SKM-1 (cell line): ENCODE data around the gene GNRH2.
"Not testable (repeated sequence)": the region's sequence is repeated elsewhere in the genome, so short reads cannot be mapped to it uniquely, and the experiment has no call there.

Source experiments
- DNase-seq: peaks from one replicate; lab custom pipeline; 2025; ENCODE audit not compliant: unreplicated experiment; lab: John Stamatoyannopoulos, UW

The GNRH2 gene

GRCh38 chr20:3072530-3073250 lies 29.3 kb downstream of the GNRH2 start:
- DNase-seq, result no peak

DNA sequence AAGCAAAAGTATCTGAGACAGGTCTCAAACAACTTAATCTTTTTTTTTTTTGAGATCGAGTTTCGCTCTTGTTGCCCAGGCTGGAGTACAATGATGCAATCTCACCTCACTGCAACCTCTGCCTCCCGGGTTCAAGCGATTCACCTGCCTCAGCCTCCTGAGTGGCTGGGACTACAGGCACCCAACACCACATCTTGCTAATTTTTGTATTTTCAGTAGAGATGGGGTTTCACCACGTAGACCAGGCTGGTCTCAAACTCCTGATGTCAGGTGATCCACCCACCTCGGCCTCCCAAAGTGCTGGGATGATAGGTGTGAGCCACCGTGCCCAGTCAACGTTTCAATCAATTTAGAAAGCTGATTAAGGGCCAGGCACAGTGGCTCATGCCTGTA lies 29.8 kb downstream of the GNRH2 start:
- not testable (repeated sequence) for DNase-seq

DNA sequence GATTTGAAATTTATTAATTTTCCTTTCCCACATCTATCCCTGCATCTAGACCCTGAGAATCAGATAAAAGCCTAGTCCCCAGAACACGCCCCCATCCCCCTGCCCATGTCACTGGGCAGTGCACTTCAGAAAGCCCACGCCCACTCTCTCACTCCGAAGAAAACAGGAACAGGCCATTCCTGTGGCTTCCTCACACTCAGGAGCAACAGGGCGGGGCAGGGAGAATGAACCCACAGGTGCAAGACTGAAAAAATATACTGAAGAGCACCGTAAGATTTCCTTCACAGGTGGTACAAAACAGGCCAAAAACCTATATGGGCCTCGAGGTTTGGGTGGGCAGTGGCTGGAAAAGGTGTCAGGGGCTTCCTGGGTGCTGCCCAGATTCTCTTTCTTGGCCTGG lies 31.4 kb downstream of the GNRH2 start:
- DNase-seq, result no peak

DNA sequence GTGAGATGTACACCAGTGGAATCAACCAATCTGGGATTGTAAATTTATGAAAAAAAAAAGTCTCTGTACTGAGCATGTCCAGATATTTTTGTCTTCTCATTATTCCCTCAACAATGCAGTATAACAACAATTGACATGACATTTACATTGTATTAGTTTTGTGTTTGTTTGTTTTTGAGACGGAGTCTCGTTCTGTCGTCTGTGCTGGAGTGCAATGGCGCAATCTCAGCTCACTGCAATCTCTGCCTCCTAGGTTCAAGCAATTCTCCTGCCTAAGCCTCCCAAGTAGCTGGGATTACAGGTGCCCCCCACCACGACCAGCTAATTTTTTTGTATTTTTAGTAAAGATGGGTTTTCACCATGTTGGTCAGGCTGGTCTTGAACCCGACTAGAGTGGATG lies 31.9 kb downstream of the GNRH2 start:
- not testable (repeated sequence) for DNase-seq

DNA sequence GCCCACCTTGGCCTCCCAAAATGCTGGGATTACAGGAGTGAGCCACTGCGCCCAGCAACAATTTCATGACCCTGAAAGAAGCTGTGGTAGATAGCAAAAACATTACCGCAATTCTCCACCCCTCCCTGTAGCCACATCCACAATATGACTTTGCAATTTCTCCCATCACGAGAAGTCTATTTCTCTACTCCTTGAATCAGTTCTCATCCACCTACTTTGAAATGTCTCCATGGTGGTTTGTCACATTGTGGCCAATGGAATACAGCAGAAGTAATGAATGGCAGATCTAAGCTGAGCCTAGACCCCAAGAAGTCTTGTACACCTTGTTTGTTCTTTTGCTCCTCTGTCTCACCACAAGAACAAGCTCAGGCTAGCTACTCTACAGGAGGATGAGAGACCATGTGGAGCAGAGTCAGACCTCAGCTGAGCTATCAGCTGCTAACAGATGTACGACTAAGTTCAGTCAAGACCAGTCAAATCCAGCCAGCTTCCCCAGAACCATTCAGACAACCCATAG lies 34.3 kb downstream of the GNRH2 start:
- DNase-seq, result no peak

DNA sequence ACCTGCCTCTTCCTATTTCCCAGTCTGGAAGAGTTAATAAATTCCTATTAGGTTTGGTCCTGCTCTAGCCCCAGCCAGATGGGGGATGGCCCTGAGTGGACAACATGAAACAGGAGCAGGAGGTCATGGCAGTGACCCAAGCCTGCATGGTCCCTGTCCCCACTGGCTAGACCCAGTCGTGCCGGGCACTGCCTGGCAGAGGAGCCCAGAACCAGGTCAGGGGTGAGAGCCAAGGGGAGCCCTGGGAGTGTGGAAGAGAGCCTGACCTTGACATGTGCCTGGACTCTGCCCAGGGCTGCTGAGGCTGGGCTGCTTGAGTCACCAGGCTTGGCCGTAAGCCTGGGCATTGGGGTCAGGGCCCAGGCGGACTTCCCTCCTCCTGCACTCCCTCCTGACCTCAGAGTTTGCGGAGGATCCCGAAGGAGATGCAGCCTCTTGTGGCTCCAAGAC lies 37.5 kb downstream of the GNRH2 start:
- DNase-seq, result no peak

- no peak for DNase-seq
Observed at GRCh38 chr20:3081641-3082040, 38.2 kb downstream of the GNRH2 start.

DNA sequence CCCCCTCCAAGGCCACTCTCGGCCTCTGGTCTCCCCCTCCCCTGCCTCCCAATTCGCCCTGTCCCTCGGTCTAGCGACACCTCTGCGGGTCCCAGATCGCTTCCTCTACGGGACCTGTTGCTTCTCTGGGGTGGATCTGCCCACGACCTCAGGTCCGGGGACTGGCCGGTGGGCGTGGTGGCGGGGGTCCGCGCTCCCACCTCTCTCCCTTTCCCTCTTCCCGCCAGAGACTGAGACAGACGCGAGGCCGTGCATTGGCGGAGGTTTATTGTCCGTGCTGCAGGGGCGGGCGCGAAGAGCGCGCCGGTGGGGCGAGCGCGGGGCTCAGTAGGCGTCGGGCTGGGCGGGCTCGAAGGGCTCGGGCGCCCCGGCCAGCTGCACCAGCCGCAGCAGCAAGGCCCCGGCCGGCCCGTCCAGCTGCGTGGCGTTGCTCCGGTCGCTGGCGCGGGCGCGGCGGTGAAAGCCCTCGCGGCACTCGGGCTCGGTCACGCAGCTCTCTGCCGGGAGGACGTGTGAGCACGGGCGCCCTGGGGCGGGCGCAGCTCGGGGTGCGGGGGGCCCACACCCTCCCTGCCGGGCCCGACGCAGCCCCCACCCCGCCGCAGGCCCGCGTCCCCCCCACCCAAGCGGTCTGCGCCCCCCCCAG lies 39.0 kb downstream of the GNRH2 start:
- DNase-seq, result no peak

DNA sequence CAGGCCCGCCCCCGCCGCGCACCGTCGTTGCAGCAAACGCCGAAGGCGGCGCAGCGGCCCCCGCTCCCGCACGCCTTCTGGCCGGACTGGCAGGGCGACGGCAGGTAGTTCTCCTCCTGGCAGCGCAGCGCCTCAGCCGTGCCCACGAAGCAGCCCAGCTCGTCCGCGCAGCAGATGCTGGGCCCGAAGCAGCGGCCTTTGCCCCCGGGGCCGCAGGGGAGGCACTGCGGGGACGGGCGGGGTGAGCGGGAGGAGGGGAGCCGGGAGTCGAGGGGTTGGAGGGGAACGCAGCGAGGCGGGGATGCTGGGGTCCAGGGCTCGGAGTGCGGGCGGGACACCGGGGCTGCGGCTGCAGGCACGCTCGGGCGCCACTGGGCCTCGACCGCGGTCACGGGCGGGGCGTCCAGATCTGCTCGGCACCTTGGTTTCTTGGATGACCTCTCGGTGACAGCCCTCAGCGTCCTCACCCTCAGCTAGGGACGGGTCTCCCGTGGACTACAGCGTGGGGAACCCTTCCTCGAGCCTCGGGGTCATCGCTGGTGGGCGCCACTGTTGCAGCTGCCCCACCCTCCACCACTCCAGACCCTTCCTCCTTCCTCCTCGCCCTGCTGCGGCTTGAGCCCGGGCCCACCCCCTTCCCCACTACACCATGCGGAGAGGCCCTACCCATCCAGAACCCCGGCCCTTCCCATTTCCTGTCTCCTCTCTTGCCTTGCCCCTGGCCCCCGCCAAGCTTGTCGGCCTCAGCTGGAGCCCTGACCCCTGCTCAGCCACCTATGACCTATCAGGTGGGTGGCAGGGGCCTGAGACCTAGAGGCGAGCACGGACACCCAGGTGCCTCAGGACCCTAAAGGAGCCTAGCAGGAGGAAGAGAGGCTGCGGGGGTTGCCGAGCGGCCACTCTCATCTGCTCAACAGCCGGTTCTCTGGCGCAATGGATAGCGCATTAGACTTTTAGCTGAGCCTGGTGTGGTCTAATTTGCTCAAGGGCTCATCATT lies 39.8 kb downstream of the GNRH2 start:
- no peak for DNase-seq

GRCh38 chr20:3084283-3084985 lies 41.0 kb downstream of the GNRH2 start, which contains the start of gene AVP:
AVP (minus strand) TSS chr20:3084724; CDS start chr20:3084674, 50 bp downstream.
- DNase-seq, result no peak

DNA sequence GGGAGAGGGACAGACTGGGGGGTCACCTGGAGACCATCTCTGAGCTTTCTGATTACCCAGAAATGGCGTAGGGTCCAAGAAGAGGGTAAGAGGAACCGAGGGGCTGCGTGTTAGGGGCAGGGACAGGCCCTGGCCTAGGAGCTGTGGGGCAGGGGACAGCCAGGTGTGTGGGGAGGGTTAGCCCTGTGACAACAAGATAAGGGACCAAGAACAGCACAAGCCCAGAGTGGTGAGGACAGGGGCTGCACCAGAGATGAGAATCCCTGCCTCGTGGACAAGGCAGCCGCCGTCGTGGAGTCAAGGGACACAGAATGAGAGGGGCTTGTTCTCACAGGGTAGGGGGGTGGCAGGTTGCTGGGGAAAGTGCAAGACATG lies 41.6 kb downstream of the GNRH2 start:
- no peak for DNase-seq

- no peak for DNase-seq
Observed at GRCh38 chr20:3085571-3086072, 42.2 kb downstream of the GNRH2 start.

- no peak for DNase-seq
Observed at GRCh38 chr20:3088031-3088430, 44.6 kb downstream of the GNRH2 start.

DNA sequence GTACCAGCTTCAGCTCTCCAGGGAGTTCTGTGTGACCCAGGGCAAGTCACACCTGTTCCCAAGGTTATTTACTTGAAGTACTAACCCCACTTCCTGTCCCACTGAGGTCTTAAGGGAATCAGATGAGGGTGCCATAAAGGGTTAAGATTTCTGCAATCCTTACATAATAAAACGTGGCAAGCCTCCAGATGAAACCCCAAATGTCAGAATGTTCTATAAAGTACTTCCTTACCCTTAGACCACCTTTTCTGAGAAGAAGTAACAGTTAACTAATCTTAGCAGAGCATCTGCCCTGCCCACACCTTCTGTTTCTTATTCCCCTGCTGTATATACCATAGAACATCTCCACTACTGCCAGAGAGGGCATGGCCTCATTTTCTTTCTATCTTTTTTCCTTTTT lies 47.1 kb downstream of the GNRH2 start:
- no peak for DNase-seq

DNA sequence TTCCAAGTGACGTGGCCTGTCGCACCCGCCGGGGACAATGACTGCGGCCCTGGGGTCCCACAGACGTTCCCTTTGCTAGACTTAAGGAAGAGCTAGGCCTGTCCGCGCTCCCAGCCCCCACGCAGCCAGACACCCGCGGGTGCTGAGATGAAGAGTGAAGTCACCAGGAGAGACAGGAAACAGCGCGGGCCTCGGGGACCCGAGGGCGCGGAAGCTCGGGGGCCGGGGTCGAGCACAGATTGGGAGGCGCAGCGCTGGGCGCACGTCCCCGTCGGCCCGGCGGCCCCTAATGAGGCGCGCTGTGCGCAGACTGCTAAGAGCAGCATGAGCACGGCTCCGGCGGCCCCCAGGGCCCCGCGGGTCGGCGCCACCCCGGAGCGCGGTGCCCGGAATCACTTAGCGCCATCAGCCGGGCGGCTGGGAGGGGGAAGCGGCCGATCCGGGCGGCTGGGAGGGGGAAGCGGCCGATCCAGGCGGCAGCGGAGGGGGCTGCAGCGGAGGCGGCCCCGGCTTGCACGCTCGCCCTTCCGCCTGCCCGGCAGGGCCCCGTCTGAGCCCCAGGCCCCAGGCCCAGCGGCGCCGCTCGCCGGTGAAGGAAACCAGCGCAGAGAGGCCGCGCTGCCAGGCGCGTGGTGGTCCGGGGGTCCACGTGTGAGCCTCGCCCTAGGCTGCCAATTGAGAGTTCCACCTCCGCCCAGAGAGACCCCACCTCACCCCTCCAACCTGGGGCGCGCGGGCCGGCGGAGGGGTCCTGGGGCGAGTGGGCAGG lies 49.4 kb downstream of the GNRH2 start:
- DNase-seq, result no peak

DNA sequence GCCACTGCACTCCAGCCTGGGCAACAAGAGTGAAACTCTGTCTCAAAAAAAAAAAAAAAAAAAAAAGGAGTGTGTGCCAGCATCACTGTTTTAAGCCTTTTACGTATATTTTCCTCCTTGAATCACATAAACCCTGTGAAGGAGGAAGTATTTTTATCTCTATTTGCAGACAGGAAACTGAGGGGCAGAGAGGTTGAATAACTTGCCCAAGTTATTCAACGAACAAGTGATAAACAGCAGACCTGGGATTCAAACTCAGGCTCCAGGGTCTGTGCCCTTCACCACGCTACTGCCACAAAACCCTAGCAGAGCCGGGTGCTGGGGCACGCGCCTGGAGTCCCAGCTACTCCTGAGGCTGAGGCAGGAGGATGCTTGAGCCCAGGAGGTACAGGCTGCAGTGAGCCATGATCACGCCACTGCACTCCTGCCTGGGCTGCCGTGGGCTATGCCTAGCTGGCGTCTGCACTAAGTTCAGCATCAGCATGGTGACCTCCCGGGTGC lies 50.5 kb downstream of the GNRH2 start:
- no peak for DNase-seq

DNA sequence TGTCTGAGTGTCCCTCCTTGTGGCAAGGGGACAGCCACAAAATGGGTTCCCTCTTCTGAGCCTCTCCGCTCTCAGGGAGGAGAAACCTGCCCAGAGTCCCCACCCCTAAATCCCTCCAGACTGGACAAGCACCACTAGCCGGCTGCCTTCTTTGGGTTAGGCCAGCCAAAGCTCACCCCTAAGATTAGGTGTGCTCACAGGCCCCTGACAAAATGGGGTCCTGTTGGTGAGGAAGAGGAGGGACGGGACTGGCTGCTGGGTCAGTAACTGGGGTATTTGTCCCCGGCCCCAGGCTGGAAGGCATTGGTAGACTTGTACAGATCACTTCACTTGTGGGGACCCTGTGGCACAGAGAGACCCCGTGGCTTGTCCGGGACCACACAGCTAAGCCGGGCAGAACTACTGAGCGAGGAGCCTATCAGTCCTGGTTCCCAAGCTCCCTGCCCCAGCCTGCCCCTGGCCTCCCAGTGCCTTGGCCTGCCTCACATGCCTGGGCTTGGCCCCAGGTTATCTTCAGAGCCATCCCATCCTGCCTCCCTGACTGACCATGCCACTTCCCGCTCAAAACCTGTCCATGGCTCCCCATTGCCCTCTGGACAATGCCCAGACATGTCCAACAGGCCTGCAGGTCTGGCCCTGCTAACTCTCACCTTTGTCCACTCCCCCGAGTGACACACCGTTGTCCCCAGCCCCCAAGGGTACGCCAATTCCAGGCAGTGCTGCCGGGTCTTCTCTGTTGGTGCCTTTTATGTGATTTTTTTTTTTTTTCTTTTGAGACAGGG lies 51.6 kb downstream of the GNRH2 start:
- DNase-seq, result no peak
